HG02642 (cell line): ENCODE measurements around the gene LRRC18.

Experiments
- ATAC-seq: cut with Tn5 transposase; IDR thresholded peaks from one replicate; pipeline ENCODE4 v1.9.1; 2021; ENCODE audit warnings: mild to moderate bottlenecking; ENCODE audit not compliant: unreplicated experiment, poor library complexity

Gene LRRC18

DNA sequence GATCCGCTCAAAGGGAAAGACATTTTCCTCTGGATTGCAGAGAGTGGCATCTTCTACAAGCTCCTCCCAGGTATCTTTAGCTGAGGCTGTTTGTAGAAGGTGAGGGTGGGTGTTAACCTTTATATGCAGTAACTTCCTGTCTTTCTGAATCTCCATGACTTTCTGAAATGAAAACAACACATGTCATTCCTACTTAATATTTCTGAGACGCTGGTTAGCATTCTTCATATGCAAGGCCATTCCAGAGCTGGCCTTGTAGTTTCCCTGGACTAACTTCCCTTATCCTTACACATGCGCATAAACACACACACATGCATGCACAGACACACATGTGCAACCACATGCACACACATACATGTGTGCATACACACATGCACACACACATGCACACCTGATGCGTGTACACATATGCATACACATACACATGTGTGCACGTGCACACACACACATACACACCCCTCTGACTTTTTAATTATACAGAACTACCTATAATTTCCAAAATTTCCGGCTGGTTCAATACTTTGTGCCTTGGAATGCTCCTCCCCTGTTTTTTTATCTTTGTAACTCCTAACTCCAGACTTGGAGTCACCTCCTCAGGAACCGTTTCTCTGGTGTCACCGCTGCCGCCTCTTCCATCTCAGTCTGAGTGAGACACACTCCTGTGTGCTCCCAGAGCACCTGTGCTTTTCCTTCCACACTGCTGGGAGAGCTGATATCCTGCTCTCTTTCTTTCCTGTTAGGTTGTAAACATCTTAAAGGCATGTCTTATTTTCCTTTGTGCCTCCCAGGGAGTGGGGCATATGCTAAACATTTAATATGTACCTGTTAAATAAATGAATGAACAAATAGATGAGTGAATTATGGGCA, 55.2 kb downstream of the LRRC18 start:
- ATAC-seq, result no peak

- no peak for ATAC-seq
These were observed 55.9 kb downstream of the LRRC18 start for GRCh38 chr10:48883701-48884100.

DNA sequence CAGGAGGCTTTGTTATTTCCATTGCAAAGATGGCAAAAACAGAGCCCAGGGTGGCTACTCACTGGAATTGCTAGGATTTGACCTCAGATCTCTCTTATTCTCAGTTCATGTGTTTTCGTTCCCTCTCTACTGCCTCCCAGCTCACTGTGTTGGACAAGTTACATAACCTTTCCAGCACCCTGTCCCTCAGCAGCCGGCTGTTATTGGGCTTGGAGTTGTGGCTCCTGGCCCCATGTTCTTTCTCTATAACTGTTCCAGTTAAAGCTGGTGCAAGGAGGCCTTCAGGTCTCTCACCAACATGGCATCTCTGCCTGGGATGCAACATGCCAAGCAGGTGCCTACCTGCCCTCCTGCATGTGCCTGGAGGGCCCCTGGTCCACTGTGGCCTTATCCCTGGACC, 56.8 kb downstream of the LRRC18 start:
- ATAC-seq, result no peak

GRCh38 chr10:48881937-48882336, 57.7 kb downstream of the LRRC18 start:
- ATAC-seq, result no peak

- ATAC-seq, result no peak
These were observed 59.5 kb downstream of the LRRC18 start for GRCh38 chr10:48880016-48880705.

- ATAC-seq, result no peak
These were observed 60.2 kb downstream of the LRRC18 start for GRCh38 chr10:48879451-48879850.

DNA sequence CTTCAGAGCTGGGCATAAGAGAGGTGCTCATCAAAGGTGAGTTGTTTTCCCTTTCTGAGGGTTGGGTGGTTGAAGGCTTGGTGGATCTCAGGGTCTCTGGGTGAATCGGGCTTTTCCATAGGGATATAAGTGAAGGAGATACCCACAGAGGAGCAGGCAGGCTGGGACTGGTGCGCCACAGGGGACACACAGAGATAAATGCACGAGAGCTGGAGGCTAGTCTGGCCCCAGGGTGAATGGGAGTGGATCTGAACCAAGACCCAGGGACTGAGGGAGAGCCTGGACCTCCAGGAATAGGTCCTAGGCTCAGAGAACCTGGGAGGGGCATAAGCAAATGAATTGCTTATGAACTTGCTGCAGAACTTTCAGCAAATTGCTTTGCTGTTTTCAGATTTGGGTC, 61.5 kb downstream of the LRRC18 start:
- ATAC-seq, result no peak

DNA sequence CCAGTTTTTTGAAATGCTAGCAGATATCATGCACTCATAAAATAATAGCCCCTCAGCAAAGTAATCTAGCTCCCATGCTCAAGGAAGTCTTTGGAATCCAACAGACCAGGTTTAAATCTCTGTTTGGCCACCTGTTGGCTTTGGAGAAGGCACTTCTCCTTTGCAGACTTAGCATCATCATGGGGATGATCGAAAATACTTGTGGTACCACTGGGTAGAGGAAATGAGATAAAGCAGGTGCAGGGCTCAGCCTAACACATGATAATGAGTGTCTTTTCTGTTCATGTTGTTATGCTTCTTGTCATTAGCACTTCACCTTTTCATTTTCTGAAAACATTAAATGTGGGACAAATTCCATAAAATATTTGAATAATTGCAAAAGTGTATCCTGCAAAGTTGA, 67.4 kb downstream of the LRRC18 start:
- ATAC-seq, result no peak
